ENCODE data around the gene USP12. TPM values are rescaled to one million over a fixed set of nuclear protein-coding genes. Genes with fewer than 3 reads are reported as not detected.

The USP12 gene
- total RNA-seq, 2 donors from 2014 or later, result 22.6 to 40.5 TPM

- Histone ChIP-seq H3K36me3 (no peaks in the 10 kb centered on the region), H3K27ac (no peak overlapping the region), H3K27me3 (replicated peaks; ENCODE audit: insufficient read depth) (no peaks in the 10 kb centered on the region), H3K4me1 (ENCODE audit: control insufficient read depth in 1 of 2, low read depth in 2 of 2) (no peaks in the 10 kb centered on the region), H3K9me3 (no peaks in the 10 kb centered on the region), H3K4me3 (no peak overlapping the region)
- DNase-seq (ENCODE audit: low spot score), result no peak
- TF ChIP-seq CTCF (IDR thresholded peaks at IDR 0.05), result no peak
- ATAC-seq (ENCODE audit: insufficient number of reproducible peaks, low FRiP score, low read depth), result no peak
Measured at GRCh38 chr13:27053210-27053884, 118.3 kb downstream of the USP12 start.

- TF ChIP-seq CTCF (IDR thresholded peaks at IDR 0.05), result no peak
- DNase-seq (ENCODE audit: low spot score), result no peak
Measured at GRCh38 chr13:27052551-27053208, 118.9 kb downstream of the USP12 start.

GRCh38 chr13:27047081-27047480 lies 124.5 kb downstream of the USP12 start:
- H3K27ac ChIP-seq, result no peak overlapping the region
- TF ChIP-seq CTCF (IDR thresholded peaks at IDR 0.05), result no peak
- no peaks in the 10 kb centered on the region for H3K27me3 ChIP-seq (replicated peaks; ENCODE audit: insufficient read depth)
- no peak for ATAC-seq (ENCODE audit: insufficient number of reproducible peaks, low FRiP score, low read depth)
- H3K9me3 ChIP-seq, result no peaks in the 10 kb centered on the region
- peaks cover 0 to 4% of the 10 kb centered on the region in 2 donors for H3K4me1 ChIP-seq (ENCODE audit: control insufficient read depth in 1 of 2, low read depth in 2 of 2)
- no peak for DNase-seq (ENCODE audit: low spot score)
- H3K36me3 ChIP-seq, result no peaks in the 10 kb centered on the region
- no peak overlapping the region for H3K4me3 ChIP-seq

More at GRCh38 chr13:27052551-27053208, 118.9 kb downstream of the USP12 start:
- H3K4me3 ChIP-seq, result no peak overlapping the region
- no peaks in the 10 kb centered on the region for H3K9me3 ChIP-seq
- H3K27ac ChIP-seq, result no peak overlapping the region
- no peaks in the 10 kb centered on the region for H3K36me3 ChIP-seq
- H3K4me1 ChIP-seq (ENCODE audit: control insufficient read depth in 1 of 2, low read depth in 2 of 2), result no peaks in the 10 kb centered on the region
- no peaks in the 10 kb centered on the region for H3K27me3 ChIP-seq (replicated peaks; ENCODE audit: insufficient read depth)
- ATAC-seq (ENCODE audit: insufficient number of reproducible peaks, low FRiP score, low read depth), result no peak

GRCh38 chr13:27044837-27045570 lies 126.6 kb downstream of the USP12 start:
- ATAC-seq (ENCODE audit: insufficient number of reproducible peaks, low FRiP score, low read depth) (no peak), DNase-seq (ENCODE audit: low spot score) (no peak)
- Histone ChIP-seq H3K36me3 (no peaks in the 10 kb centered on the region), H3K27ac (no peak overlapping the region), H3K4me1 (ENCODE audit: control insufficient read depth in 1 of 2, low read depth in 2 of 2) (peaks cover 0 to 4% of the 10 kb centered on the region in 2 donors), H3K4me3 (no peak overlapping the region), H3K27me3 (replicated peaks; ENCODE audit: insufficient read depth) (no peaks in the 10 kb centered on the region), H3K9me3 (no peaks in the 10 kb centered on the region)
- no peak for TF ChIP-seq CTCF (IDR thresholded peaks at IDR 0.05)

- no peak overlapping the region for H3K27ac ChIP-seq
- peak; percentile 78 for ATAC-seq (ENCODE audit: insufficient number of reproducible peaks, low FRiP score, low read depth)
- no peaks in the 10 kb centered on the region for H3K9me3 ChIP-seq
- DNase-seq (ENCODE audit: low spot score), result peak; percentile 11
- H3K4me1 ChIP-seq (ENCODE audit: control insufficient read depth in 1 of 2, low read depth in 2 of 2), result peaks cover 4% of the 10 kb centered on the region in 2 donors
- no peak overlapping the region for H3K4me3 ChIP-seq
- H3K27me3 ChIP-seq (replicated peaks; ENCODE audit: insufficient read depth), result no peaks in the 10 kb centered on the region
- no peak for TF ChIP-seq CTCF (IDR thresholded peaks at IDR 0.05)
- H3K36me3 ChIP-seq, result no peaks in the 10 kb centered on the region
Measured at GRCh38 chr13:27043013-27043412, 128.6 kb downstream of the USP12 start.
